ENCODE results near the gene ATL2.
"Not testable (repeated sequence)": the region's sequence is repeated elsewhere in the genome, so short reads cannot be mapped to it uniquely, and the experiment has no call there.

The ATL2 gene

DNA sequence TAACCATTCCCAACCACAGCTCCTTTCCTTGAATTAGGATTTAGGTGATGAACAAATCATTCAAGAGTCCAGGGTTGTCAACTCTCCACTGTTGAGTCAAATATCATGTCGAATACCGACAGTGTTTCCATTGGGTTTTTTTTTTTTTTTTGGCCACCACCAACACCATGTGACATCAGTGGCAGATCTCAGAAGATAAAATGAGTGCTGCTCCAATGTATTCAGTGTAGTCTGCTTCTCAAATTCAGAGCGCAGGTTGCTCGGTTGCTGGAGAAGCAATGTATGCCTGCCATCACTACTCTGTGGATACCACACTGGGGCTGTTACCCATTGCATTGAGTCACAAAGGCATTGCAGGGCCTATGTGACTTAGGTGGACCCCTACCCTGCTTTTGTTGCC lies 10.8 kb upstream of the ATL2 start:
- Histone ChIP-seq H3K4me3 (ENCODE audit: insufficient read length, low read depth) (no peak overlapping the region), H3K9me3 (ENCODE audit: insufficient read depth, low read length) (no peaks in the 10 kb centered on the region), H3K9ac (ENCODE audit: insufficient read length, low read depth) (no peak overlapping the region), H3K4me1 (ENCODE audit: insufficient read depth, insufficient read length) (peaks cover 2% of the 10 kb centered on the region), H3K36me3 (ENCODE audit: insufficient read depth, insufficient read length, low read length) (no peaks in the 10 kb centered on the region), H3K27me3 (ENCODE audit: insufficient read depth, insufficient read length) (no peaks in the 10 kb centered on the region)
- DNase-seq (ENCODE audit: low read depth, low spot score), result no peak
- TF ChIP-seq SUZ12 (IDR thresholded peaks at IDR 0.05; ENCODE audit: extremely low read depth, insufficient read depth, insufficient read length) (no peak), ZNF274 (IDR thresholded peaks at IDR 0.05; ENCODE audit: low read depth, low read length) (no peak), YY1 (IDR thresholded peaks at IDR 0.05; ENCODE audit: insufficient read depth, insufficient read length) (no peak)

DNA sequence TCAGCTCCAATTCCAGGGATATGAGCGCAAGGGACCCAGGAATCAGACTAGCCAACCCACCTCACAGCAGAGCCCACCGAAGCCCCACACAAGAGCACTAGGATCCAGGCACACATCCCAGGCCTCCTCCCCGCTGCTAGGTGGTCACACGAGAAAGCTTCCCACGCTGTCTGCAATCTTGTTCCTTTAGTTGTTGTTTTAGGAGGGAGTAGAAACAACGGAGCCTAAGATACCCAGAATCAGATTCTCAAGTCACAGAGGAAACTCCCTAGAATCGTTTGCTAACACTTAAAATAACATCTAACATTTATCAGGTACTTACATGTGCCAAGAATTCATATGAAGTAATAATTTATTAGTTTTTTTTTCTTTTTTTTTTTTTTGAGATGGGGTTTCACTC lies 9.7 kb upstream of the ATL2 start:
- H3K27me3 ChIP-seq (ENCODE audit: insufficient read depth, insufficient read length), result no peaks in the 10 kb centered on the region
- no peaks in the 10 kb centered on the region for H3K9me3 ChIP-seq (ENCODE audit: insufficient read depth, low read length)
- DNase-seq (ENCODE audit: low read depth, low spot score), result no peak
- no peaks in the 10 kb centered on the region for H3K36me3 ChIP-seq (ENCODE audit: insufficient read depth, insufficient read length, low read length)
- TF ChIP-seq SUZ12 (IDR thresholded peaks at IDR 0.05; ENCODE audit: extremely low read depth, insufficient read depth, insufficient read length) (no peak), YY1 (IDR thresholded peaks at IDR 0.05; ENCODE audit: insufficient read depth, insufficient read length) (no peak), ZNF274 (IDR thresholded peaks at IDR 0.05; ENCODE audit: low read depth, low read length) (no peak)
- H3K4me1 ChIP-seq (ENCODE audit: insufficient read depth, insufficient read length), result peaks cover 2% of the 10 kb centered on the region
- H3K9ac ChIP-seq (ENCODE audit: insufficient read length, low read depth), result no peak overlapping the region
- H3K4me3 ChIP-seq (ENCODE audit: insufficient read length, low read depth), result no peak overlapping the region

DNA sequence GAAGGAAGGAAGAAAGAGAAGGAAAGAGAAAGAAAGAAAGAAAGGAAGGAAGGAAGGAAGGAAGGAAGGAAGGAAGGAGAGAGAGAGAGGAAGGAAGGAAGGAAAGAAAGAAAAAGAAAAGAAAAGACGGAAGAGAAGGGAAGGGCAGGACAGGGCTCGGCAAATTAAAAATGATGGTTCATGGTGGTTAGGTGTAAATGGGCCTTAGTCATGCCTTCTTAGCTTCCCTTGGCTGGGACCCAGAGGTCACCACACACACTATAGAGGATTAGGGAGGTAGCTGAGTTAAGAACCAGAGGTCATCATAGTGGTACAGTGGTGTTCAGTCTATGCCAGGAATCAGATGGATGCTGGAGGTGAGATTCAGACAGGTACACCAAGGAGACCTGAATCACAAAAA lies 9.3 kb upstream of the ATL2 start:
- H3K9ac ChIP-seq (ENCODE audit: insufficient read length, low read depth), result no peak overlapping the region
- no peaks in the 10 kb centered on the region for H3K9me3 ChIP-seq (ENCODE audit: insufficient read depth, low read length)
- peaks cover 2% of the 10 kb centered on the region for H3K4me1 ChIP-seq (ENCODE audit: insufficient read depth, insufficient read length)
- H3K4me3 ChIP-seq (ENCODE audit: insufficient read length, low read depth), result no peak overlapping the region
- no peaks in the 10 kb centered on the region for H3K27me3 ChIP-seq (ENCODE audit: insufficient read depth, insufficient read length)
- TF ChIP-seq ZNF274 (IDR thresholded peaks at IDR 0.05; ENCODE audit: low read depth, low read length) (no peak), YY1 (IDR thresholded peaks at IDR 0.05; ENCODE audit: insufficient read depth, insufficient read length) (no peak), SUZ12 (IDR thresholded peaks at IDR 0.05; ENCODE audit: extremely low read depth, insufficient read depth, insufficient read length) (no peak)
- H3K36me3 ChIP-seq (ENCODE audit: insufficient read depth, insufficient read length, low read length), result no peaks in the 10 kb centered on the region
- DNase-seq (ENCODE audit: low read depth, low spot score), result no peak

DNA sequence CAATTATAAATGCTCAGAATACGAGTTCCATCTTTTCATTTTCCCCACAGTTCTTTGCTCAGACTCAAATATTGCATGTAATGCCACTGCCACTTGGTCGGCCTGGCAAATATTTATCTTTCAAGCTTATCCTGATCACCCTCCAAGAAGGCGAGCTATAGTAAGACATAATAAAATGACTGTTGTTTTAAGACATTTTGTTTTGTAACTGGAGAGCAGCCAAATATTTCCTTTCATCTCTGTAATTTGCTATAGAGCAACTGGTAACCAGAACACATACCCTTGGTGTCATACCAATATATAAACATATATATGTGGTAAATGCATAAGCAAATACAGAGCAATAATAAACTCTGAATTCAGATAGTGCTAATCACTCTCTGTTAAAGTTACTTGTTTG lies 7.3 kb upstream of the ATL2 start:
- Histone ChIP-seq H3K36me3 (ENCODE audit: insufficient read depth, insufficient read length, low read length) (no peaks in the 10 kb centered on the region), H3K4me1 (ENCODE audit: insufficient read depth, insufficient read length) (peaks cover 2% of the 10 kb centered on the region), H3K9ac (ENCODE audit: insufficient read length, low read depth) (no peak overlapping the region), H3K9me3 (ENCODE audit: insufficient read depth, low read length) (no peaks in the 10 kb centered on the region), H3K4me3 (ENCODE audit: insufficient read length, low read depth) (no peak overlapping the region), H3K27me3 (ENCODE audit: insufficient read depth, insufficient read length) (no peaks in the 10 kb centered on the region)
- DNase-seq (ENCODE audit: low read depth, low spot score), result no peak
- TF ChIP-seq YY1 (IDR thresholded peaks at IDR 0.05; ENCODE audit: insufficient read depth, insufficient read length), result no peak
- TF ChIP-seq SUZ12 (IDR thresholded peaks at IDR 0.05; ENCODE audit: extremely low read depth, insufficient read depth, insufficient read length), result no peak
- no peak for TF ChIP-seq ZNF274 (IDR thresholded peaks at IDR 0.05; ENCODE audit: low read depth, low read length)

DNA sequence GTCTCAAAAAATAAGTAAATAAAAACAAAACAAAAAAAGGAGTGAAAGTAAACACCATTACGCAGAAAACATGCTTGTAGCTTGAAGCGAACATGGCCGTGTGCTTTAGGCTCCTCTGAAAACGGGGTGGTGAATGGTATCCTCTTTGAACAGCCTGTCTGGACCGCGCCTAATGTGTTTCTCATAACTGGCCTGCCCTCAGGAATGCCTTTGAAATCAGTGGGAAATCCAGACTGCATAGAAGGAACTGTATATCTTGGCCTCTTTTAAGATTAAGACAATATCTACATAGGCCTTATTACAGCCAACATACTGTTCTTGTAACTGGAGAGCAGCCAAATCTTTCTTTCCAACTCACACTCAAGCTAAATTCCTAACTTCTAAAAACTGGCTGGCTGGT lies 6.7 kb upstream of the ATL2 start:
- H3K9ac ChIP-seq (ENCODE audit: insufficient read length, low read depth); H3K4me3 ChIP-seq (ENCODE audit: insufficient read length, low read depth); H3K4me1 ChIP-seq (ENCODE audit: insufficient read depth, insufficient read length); H3K27me3 ChIP-seq (ENCODE audit: insufficient read depth, insufficient read length); DNase-seq (ENCODE audit: low read depth, low spot score); H3K9me3 ChIP-seq (ENCODE audit: insufficient read depth, low read length); H3K36me3 ChIP-seq (ENCODE audit: insufficient read depth, insufficient read length, low read length): not testable (repeated sequence)

DNA sequence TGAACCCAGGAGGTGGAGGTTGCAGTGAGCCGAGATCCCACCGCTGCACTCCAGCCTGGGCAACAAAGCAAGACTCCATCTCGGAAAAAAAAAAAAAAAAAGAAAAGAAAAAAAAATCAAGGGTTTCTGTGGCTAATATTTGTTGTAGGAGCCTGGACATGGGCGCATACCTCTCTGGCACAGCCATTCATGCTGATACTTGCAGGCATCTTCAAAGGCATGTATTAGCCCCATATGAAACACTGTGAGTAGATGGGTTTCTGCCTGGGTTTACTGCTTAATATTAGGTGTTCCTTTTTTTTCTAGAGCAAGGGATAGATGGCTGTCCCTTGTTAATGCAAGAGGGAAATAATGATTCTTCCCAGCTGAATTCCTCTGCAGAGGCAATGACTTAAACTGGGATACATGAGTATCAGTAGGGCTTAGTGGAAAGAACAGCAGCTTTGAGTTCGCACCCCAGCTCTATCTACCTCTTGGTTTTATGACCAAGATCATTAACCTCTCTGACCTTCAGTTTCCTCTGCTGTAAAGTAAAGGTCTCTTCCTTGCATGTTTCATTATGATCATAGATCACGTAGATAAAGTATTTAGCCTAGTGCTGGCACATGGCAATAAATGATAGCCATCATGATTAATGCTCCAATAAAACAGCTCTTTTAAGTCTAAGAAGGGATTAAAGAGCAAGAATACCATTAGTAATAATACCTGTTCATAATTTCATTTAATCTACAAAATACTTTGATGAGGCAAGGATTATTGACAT lies 4.5 kb upstream of the ATL2 start:
- Histone ChIP-seq H3K4me3 (ENCODE audit: insufficient read length, low read depth) (no peak overlapping the region), H3K27me3 (ENCODE audit: insufficient read depth, insufficient read length) (no peaks in the 10 kb centered on the region), H3K9ac (ENCODE audit: insufficient read length, low read depth) (no peak overlapping the region), H3K9me3 (ENCODE audit: insufficient read depth, low read length) (no peaks in the 10 kb centered on the region), H3K36me3 (ENCODE audit: insufficient read depth, insufficient read length, low read length) (no peaks in the 10 kb centered on the region), H3K4me1 (ENCODE audit: insufficient read depth, insufficient read length) (no peaks in the 10 kb centered on the region)
- DNase-seq (ENCODE audit: low read depth, low spot score), result no peak
- no peak for TF ChIP-seq SUZ12 (IDR thresholded peaks at IDR 0.05; ENCODE audit: extremely low read depth, insufficient read depth, insufficient read length)
- TF ChIP-seq YY1 (IDR thresholded peaks at IDR 0.05; ENCODE audit: insufficient read depth, insufficient read length), result no peak
- TF ChIP-seq ZNF274 (IDR thresholded peaks at IDR 0.05; ENCODE audit: low read depth, low read length), result no peak

GRCh38 chr2:38380397-38381130 lies 3.5 kb upstream of the ATL2 start:
- H3K4me1 ChIP-seq (ENCODE audit: insufficient read depth, insufficient read length), result no peaks in the 10 kb centered on the region
- H3K9me3 ChIP-seq (ENCODE audit: insufficient read depth, low read length), result no peaks in the 10 kb centered on the region
- H3K4me3 ChIP-seq (ENCODE audit: insufficient read length, low read depth), result no peak overlapping the region
- H3K9ac ChIP-seq (ENCODE audit: insufficient read length, low read depth), result no peak overlapping the region
- TF ChIP-seq ZNF274 (IDR thresholded peaks at IDR 0.05; ENCODE audit: low read depth, low read length) (no peak), SUZ12 (IDR thresholded peaks at IDR 0.05; ENCODE audit: extremely low read depth, insufficient read depth, insufficient read length) (no peak), YY1 (IDR thresholded peaks at IDR 0.05; ENCODE audit: insufficient read depth, insufficient read length) (no peak)
- H3K27me3 ChIP-seq (ENCODE audit: insufficient read depth, insufficient read length), result no peaks in the 10 kb centered on the region
- DNase-seq (ENCODE audit: low read depth, low spot score), result no peak
- H3K36me3 ChIP-seq (ENCODE audit: insufficient read depth, insufficient read length, low read length), result no peaks in the 10 kb centered on the region

Data from NT2/D1 (cell line).